Prostate gland (tissue), 2 donors: ENCODE results near the gene TOP1.

Source experiments
- POLR2A ChIP-seq: fragments of 450-650 bp; IDR thresholded peaks from one replicate; pipeline ENCODE4 v1.6.1; 2016; ENCODE audit warnings: antibody characterized with exemption, mild to moderate bottlenecking
- TF ChIP-seq, protein P1 (sequence below), 4 experiments: fragments of 200-600 bp in 2 of 4; fragments of 450-650 bp in 2 of 4; sonication (generic) in 2 of 4; IDR thresholded peaks; 1 replicate in 3 of 4; 2 replicates in 1 of 4; pipeline ENCODE4 v1.5.1; 2016 to 2019; ENCODE audit warnings: antibody characterized with exemption in 4 of 4, mild to moderate bottlenecking in 2 of 4, moderate library complexity in 2 of 4

DNA sequence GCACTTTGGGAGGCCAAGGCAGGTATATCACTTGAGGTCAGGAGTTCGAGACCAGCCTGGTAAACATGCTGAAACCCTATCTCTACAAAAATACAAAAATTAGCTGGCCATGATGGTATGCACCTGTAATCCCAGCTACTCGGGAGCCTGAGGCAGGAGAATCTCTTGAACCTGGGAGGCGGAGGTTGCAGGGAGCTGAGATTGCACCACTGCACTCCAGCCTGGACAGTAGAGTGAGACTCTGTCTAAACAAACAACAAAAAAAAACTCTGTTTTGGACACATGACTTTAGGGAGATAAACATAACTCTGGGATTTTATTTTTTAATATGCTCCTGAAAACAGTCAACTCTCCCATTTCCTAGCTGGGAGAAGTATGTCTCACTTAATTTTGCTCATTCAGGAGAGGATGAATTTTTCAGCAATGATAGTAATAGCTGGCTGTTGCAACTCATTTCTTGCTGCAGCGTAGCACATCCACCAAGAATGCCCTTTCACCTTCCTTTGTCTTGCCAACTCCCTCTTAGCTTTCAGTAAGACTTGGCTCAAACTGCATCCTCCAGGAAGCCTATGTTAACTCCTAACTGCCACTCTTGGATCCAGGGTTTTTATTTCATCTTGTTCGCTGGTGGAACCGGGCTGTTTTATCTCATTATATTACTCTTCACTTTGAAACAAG lies 24.3 kb downstream of the TOP1 start:
- no peak for TF ChIP-seq POLR2A
- TF ChIP-seq, protein P1, sequence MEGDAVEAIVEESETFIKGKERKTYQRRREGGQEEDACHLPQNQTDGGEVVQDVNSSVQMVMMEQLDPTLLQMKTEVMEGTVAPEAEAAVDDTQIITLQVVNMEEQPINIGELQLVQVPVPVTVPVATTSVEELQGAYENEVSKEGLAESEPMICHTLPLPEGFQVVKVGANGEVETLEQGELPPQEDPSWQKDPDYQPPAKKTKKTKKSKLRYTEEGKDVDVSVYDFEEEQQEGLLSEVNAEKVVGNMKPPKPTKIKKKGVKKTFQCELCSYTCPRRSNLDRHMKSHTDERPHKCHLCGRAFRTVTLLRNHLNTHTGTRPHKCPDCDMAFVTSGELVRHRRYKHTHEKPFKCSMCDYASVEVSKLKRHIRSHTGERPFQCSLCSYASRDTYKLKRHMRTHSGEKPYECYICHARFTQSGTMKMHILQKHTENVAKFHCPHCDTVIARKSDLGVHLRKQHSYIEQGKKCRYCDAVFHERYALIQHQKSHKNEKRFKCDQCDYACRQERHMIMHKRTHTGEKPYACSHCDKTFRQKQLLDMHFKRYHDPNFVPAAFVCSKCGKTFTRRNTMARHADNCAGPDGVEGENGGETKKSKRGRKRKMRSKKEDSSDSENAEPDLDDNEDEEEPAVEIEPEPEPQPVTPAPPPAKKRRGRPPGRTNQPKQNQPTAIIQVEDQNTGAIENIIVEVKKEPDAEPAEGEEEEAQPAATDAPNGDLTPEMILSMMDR (IDR thresholded peaks at IDR 0.05): no peak
